Panc1 (cell line): ENCODE results near the gene NR5A2. TPM values are rescaled to one million over a fixed set of nuclear protein-coding genes. Genes with fewer than 3 reads are reported as not detected.

ENCODE experiments used
- ATAC-seq: fragments of 200-7000 bp; cut with Tn5 transposase; 2 replicates; pipeline ENCODE4 v1.9.1; 2020; ENCODE audit warnings: mild to moderate bottlenecking, moderate library complexity
- BruUV-seq: library from RNA; stranded (reverse); fragments of 400-500 nt; replicated peaks from 2 replicates; lab custom pipeline; 2021; lab: Mats Ljungman, UMichigan
- CTCF ChIA-PET: fragments of 300-600 bp; sonication (Branson Sonifier 250); formaldehyde crosslinking; loops from one replicate; lab custom pipeline; 2022; ENCODE audit warnings: antibody characterized with exemption; lab: Charles Lee
- POLR2A ChIA-PET: fragments of 300-600 bp; sonication (Branson Sonifier 250); formaldehyde crosslinking; loops from one replicate; lab custom pipeline; 2022; ENCODE audit warnings: antibody characterized with exemption; lab: Charles Lee
- DNase-seq: peaks from one replicate; pipeline ENCODE4 v3.0.0-alpha.2; 2010; ENCODE audit warnings: low read depth, low spot score
- H3K27ac ChIP-seq: 2 replicates; pipeline ENCODE4 v1.5.1; 2011; ENCODE audit warnings: mild to moderate bottlenecking, low read length, inconsistent platforms
- H3K27me3 ChIP-seq: fragments of 200-500 bp; sonication (Bioruptor generic); 2 replicates; pipeline ENCODE4 v1.6.0; 2014; ENCODE audit warnings: low read length, inconsistent platforms; ENCODE audit not compliant: control insufficient read depth, insufficient read depth
- H3K36me3 ChIP-seq: fragments of 200-500 bp; sonication (Bioruptor generic); 2 replicates; pipeline ENCODE4 v1.5.1; 2014; ENCODE audit warnings: inconsistent platforms, mild to moderate bottlenecking, low read length, moderate library complexity; ENCODE audit not compliant: control insufficient read depth, insufficient read depth
- H3K4me1 ChIP-seq: 2 replicates; pipeline ENCODE4 v1.5.1; 2011; ENCODE audit warnings: inconsistent platforms, mild to moderate bottlenecking, low read length, moderate library complexity; ENCODE audit not compliant: control insufficient read depth, insufficient read depth
- H3K4me3 ChIP-seq, 2 experiments: 2 replicates each; pipeline ENCODE4 v1.5.1; 2011 to 2012; ENCODE audit warnings: low read depth in 2 of 2, low read length in 2 of 2, mild to moderate bottlenecking in 2 of 2, inconsistent platforms in 1 of 2, moderate library complexity in 1 of 2
- H3K9me3 ChIP-seq: fragments of 200-500 bp; sonication (Bioruptor generic); 2 replicates; pipeline ENCODE4 v1.5.1; 2014; ENCODE audit warnings: low read depth, mild to moderate bottlenecking, inconsistent platforms, low read length, moderate library complexity; ENCODE audit not compliant: control insufficient read depth, insufficient read depth
- CTCF ChIP-seq: fragments of 450-650 bp; IDR thresholded peaks from 2 replicates; pipeline ENCODE4 v1.5.1; 2017; ENCODE audit warnings: mild to moderate bottlenecking
- POLR2AphosphoS5 ChIP-seq: IDR thresholded peaks from 2 replicates; pipeline ENCODE4 v1.6.1; 2012; ENCODE audit warnings: mild to moderate bottlenecking, low read depth, low read length, moderate library complexity
- REST ChIP-seq, 2 experiments: IDR thresholded peaks; 2 replicates each; pipeline ENCODE4 v1.6.1; 2011 to 2012; ENCODE audit warnings: low read depth in 2 of 2, control low read depth in 1 of 2, low read length in 1 of 2, mild to moderate bottlenecking in 1 of 2, moderate library complexity in 1 of 2; ENCODE audit not compliant: insufficient read depth in 1 of 2
- SIN3A ChIP-seq: IDR thresholded peaks from 2 replicates; pipeline ENCODE4 v1.6.1; 2012; ENCODE audit warnings: low read depth, mild to moderate bottlenecking, low read length, moderate library complexity, borderline replicate concordance; ENCODE audit not compliant: insufficient read depth
- TCF7L2 ChIP-seq: IDR thresholded peaks from 2 replicates; pipeline ENCODE4 v1.6.1; 2011; ENCODE audit warnings: mild to moderate bottlenecking, low read depth, low read length, inconsistent platforms
- in situ Hi-C: cut with HindIII; loops from 2 replicates; pipeline ENCODE4 v1.10.0; 2016; ENCODE audit warnings: low sequenced_read_pairs, low pct_unique_long_range_greater_than_20kb
- intact Hi-C: fragments of 100-400 bp; cut with micrococcal nuclease; formaldehyde crosslinking; loops from one replicate; pipeline ENCODE4 v1.10.0; 2022; ENCODE audit not compliant: unreplicated experiment
- total RNA-seq: library from RNA; stranded (reverse); gene quantifications from one replicate; pipeline ENCODE4 v1.2.1, GENCODE V29; 2021; ENCODE audit not compliant: unreplicated experiment

Gene NR5A2
- total RNA-seq, 1 experiment from 2014 or later = 4.3 TPM

GRCh38 chr1:200172311-200172710 lies 144.8 kb downstream of the NR5A2 start:
- no peak overlapping the region for H3K27ac ChIP-seq
- no peaks in the 10 kb centered on the region for H3K27me3 ChIP-seq
- ChIA-PET POLR2A (no interaction called here), CTCF (no interaction called here)
- DNase-seq (peak; percentile 69), ATAC-seq (peak; percentile 62)
- no peaks in the 10 kb centered on the region for H3K9me3 ChIP-seq
- in situ Hi-C loops = no loop called here
- H3K4me1 ChIP-seq = no peaks in the 10 kb centered on the region
- no peaks in the 10 kb centered on the region for H3K36me3 ChIP-seq
- no peak for TF ChIP-seq POLR2AphosphoS5
- no peak for TF ChIP-seq TCF7L2
- TF ChIP-seq CTCF = no peak
- no peak for TF ChIP-seq REST (IDR thresholded peaks at IDR 0.05; ENCODE audit: insufficient read depth in 1 of 2, low read depth in 2 of 2, low read length in 1 of 2)
- TF ChIP-seq SIN3A = no peak
- BruUV-seq = no TSS peak
- no peak overlapping the region for H3K4me3 ChIP-seq
- intact Hi-C loops = no loop called here

- POLR2A ChIA-PET = no interaction called here
Measured at GRCh38 chr1:200173097-200173618, 145.6 kb downstream of the NR5A2 start.

More at GRCh38 chr1:200173097-200173618, 145.6 kb downstream of the NR5A2 start:
- DNase-seq = no peak
- Histone ChIP-seq H3K4me3 (no peak overlapping the region), H3K27me3 (no peaks in the 10 kb centered on the region), H3K4me1 (no peaks in the 10 kb centered on the region), H3K27ac (no peak overlapping the region), H3K36me3 (no peaks in the 10 kb centered on the region), H3K9me3 (no peaks in the 10 kb centered on the region)
- TF ChIP-seq REST (IDR thresholded peaks at IDR 0.05; ENCODE audit: insufficient read depth in 1 of 2, low read depth in 2 of 2, low read length in 1 of 2) (no peak), POLR2AphosphoS5 (no peak)
- CTCF ChIA-PET = no interaction called here
- ATAC-seq = no peak
- in situ Hi-C loops (no loop called here), intact Hi-C loops (no loop called here)
- BruUV-seq = no TSS peak
